Erythroblast (primary cell): ENCODE data around the gene PCYT2.

Experiments used
- GATA1 ChIP-seq: IDR thresholded peaks from 2 replicates; pipeline ENCODE4 v1.6.1; 2011; ENCODE audit warnings: low read depth, mild to moderate bottlenecking, control low read depth, low read length, moderate library complexity
- POLR2A ChIP-seq: IDR thresholded peaks from 2 replicates; pipeline ENCODE4 v1.6.1; 2011; ENCODE audit warnings: mild to moderate bottlenecking, low read length

GRCh38 chr17:81935709-81936084 lies 24.5 kb upstream of the PCYT2 start:
- TF ChIP-seq POLR2A (no peak), GATA1 (no peak)
